SHP77 (cell line): ENCODE data around the gene SLX4IP.
"Not testable (repeated sequence)": the region's sequence is repeated elsewhere in the genome, so short reads cannot be mapped to it uniquely, and the experiment has no call there.

Experiments
- DNase-seq, 2 experiments: peaks; one replicate each; lab custom pipeline; 2025; lab: John Stamatoyannopoulos, UW

The SLX4IP gene

GRCh38 chr20:10434832-10435812 is at the start of gene SLX4IP:
Gene SLX4IP (plus strand): TSS chr20:10435305. CDS start chr20:10458205, 22,900 bp downstream.
- peak; percentile 96 to 99 for DNase-seq

GRCh38 chr20:10385850-10386544 is 49.1 kb upstream of the SLX4IP start:
- DNase-seq: no peak

GRCh38 chr20:10387686-10388085 is 47.4 kb upstream of the SLX4IP start:
- DNase-seq: no peak

- no peak for DNase-seq
Observed at GRCh38 chr20:10388597-10388996, 46.5 kb upstream of the SLX4IP start.

- DNase-seq: no peak
Observed at GRCh38 chr20:10390709-10391108, 44.4 kb upstream of the SLX4IP start.

GRCh38 chr20:10394752-10395151 is 40.4 kb upstream of the SLX4IP start:
- DNase-seq: not testable (repeated sequence)

GRCh38 chr20:10398834-10399369 is 36.2 kb upstream of the SLX4IP start:
- no peak for DNase-seq

GRCh38 chr20:10402938-10403608 is 32.0 kb upstream of the SLX4IP start:
- no peak for DNase-seq

GRCh38 chr20:10404023-10404628 is 31.0 kb upstream of the SLX4IP start:
- no peak for DNase-seq

- DNase-seq: no peak
Observed at GRCh38 chr20:10404959-10405530, 30.1 kb upstream of the SLX4IP start.

GRCh38 chr20:10408108-10408813 is 26.8 kb upstream of the SLX4IP start:
- no peak for DNase-seq

- DNase-seq: no peak
Observed at GRCh38 chr20:10411673-10412072, 23.4 kb upstream of the SLX4IP start.

GRCh38 chr20:10412591-10413408 is 22.3 kb upstream of the SLX4IP start:
- DNase-seq: no peak

- no peak for DNase-seq
Observed at GRCh38 chr20:10415013-10415650, 20.0 kb upstream of the SLX4IP start.

GRCh38 chr20:10417218-10417617 is 17.9 kb upstream of the SLX4IP start:
- DNase-seq: not testable (repeated sequence)

- DNase-seq: no peak
Observed at GRCh38 chr20:10419550-10420133, 15.5 kb upstream of the SLX4IP start.

- DNase-seq: no peak
Observed at GRCh38 chr20:10423735-10424134, 11.4 kb upstream of the SLX4IP start.

- peak; percentile 66 to 74 for DNase-seq
Observed at GRCh38 chr20:10427060-10427692, 7.9 kb upstream of the SLX4IP start.
